Coronary artery (tissue), 2 donors: ENCODE results near the gene HSPBP1.

Source experiments
- DNase-seq: peaks from one replicate; pipeline ENCODE4 v3.0.0-alpha.2; 2017; ENCODE audit warnings: low spot score
- H3K27ac ChIP-seq, 2 donors: fragments of 200-600 bp; sonication (generic); one replicate each; pipeline ENCODE4 v1.5.1; 2016 to 2019
- H3K4me3 ChIP-seq: fragments of 200-600 bp; sonication (generic); 2 replicates; pipeline ENCODE4 v1.5.1; 2016; ENCODE audit warnings: mild to moderate bottlenecking, moderate library complexity
- CTCF ChIP-seq: fragments of 200-600 bp; sonication (generic); IDR thresholded peaks from one replicate; pipeline ENCODE4 v1.5.1; 2019; ENCODE audit warnings: antibody characterized with exemption

Gene HSPBP1

GRCh38 chr19:55311797-55312196 is 31.9 kb upstream of the HSPBP1 start:
- TF ChIP-seq CTCF: no peak
- H3K4me3 ChIP-seq: no peak overlapping the region
- DNase-seq: no peak
- no peak overlapping the region for H3K27ac ChIP-seq

GRCh38 chr19:55311397-55311796 is 31.5 kb upstream of the HSPBP1 start:
- no peak for DNase-seq
- Histone ChIP-seq H3K4me3 (no peak overlapping the region), H3K27ac (no peak overlapping the region)
- no peak for TF ChIP-seq CTCF

GRCh38 chr19:55310498-55310897 is 30.6 kb upstream of the HSPBP1 start:
- DNase-seq: no peak
- H3K27ac ChIP-seq: no peak overlapping the region
- no peak for TF ChIP-seq CTCF
- no peak overlapping the region for H3K4me3 ChIP-seq

GRCh38 chr19:55309448-55309847 is 29.5 kb upstream of the HSPBP1 start:
- H3K27ac ChIP-seq: no peak overlapping the region
- no peak overlapping the region for H3K4me3 ChIP-seq
- no peak for TF ChIP-seq CTCF
- DNase-seq: no peak

- no peak for DNase-seq
- Histone ChIP-seq H3K4me3 (no peak overlapping the region), H3K27ac (no peak overlapping the region)
- no peak for TF ChIP-seq CTCF
These were observed 28.4 kb upstream of the HSPBP1 start for GRCh38 chr19:55308281-55308680.

- no peak overlapping the region for H3K4me3 ChIP-seq
- no peak for TF ChIP-seq CTCF
- no peak overlapping the region for H3K27ac ChIP-seq
- DNase-seq: no peak
These were observed 26.8 kb upstream of the HSPBP1 start for GRCh38 chr19:55306712-55307111.

- no peak overlapping the region for H3K4me3 ChIP-seq
- no peak overlapping the region for H3K27ac ChIP-seq
- DNase-seq: no peak
- no peak for TF ChIP-seq CTCF
These were observed 26.2 kb upstream of the HSPBP1 start for GRCh38 chr19:55305983-55306562.
